Measurements from ENCODE around the gene HRH2.

The HRH2 gene

DNA sequence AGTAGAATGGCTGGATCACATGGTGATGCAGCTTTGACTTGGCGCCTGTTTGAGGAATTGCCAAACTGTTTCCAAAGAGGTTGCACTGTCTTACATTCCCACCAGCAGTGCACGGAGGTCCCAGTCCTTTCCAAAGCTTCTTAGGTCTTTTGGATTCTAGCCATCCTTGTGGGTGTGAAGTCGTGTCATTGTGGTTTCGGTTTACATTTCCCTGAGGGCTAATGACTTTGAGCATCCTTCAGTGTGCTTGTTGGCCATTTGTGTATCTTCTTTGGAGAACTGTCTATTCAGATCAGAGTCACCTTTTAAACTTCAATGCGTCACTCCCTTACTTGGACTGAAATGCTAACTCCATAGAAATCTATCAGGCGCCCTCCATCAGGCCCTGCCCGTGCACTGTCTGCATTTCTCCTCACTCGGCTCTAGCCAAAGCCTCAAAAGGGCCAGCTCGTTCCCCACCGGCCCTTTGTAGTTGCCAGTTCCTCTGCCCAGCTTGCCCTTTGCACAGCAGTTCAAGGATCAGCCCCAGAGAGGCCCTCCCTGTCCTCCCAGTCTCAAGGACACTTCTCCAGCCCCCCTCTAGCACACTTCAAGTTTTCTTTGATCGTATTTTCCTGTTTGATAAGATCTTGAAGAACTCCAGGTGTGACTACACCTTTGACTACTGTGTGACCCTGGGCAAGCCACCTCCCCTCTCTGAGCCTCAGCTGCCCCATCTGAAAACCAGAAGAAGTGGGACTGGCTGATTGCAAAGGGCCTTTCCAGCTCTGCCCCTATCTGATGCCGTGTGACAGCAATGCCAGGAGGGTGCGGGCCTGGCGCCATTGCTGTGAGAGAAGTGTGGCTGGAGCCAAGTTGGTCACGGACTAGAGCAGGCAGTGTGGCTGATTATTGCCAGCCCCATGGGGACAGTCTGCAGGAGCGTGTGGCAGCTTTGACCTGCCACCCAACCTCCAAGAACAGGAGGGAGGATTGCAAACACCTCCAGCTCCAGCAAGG lies 5.6 kb downstream of the HRH2 start:
- Histone ChIP-seq H3K9ac (ENCODE audit: low read length) (no peak overlapping the region), H3K79me2 (ENCODE audit: low read length) (no peaks in the 10 kb centered on the region), H3K27ac (ENCODE audit: low read length) (no peak overlapping the region), H3K4me2 (ENCODE audit: low read length) (no peak overlapping the region), H2AFZ (ENCODE audit: low read depth, low read length) (no peak overlapping the region), H3K36me3 (replicated peaks; ENCODE audit: low read depth, low read length) (no peaks in the 10 kb centered on the region), H3K9me3 (ENCODE audit: insufficient read depth, low read length) (no peaks in the 10 kb centered on the region), H3K4me1 (ENCODE audit: low read length) (no peaks in the 10 kb centered on the region), H3K27me3 (ENCODE audit: low read depth, low read length) (peaks cover 7% of the 10 kb centered on the region; the same call in 1 of the 2 replicates), H4K20me1 (ENCODE audit: insufficient read depth, low read length) (no peaks in the 10 kb centered on the region), H3K4me3 (ENCODE audit: low read length) (no peak overlapping the region)
- TF ChIP-seq EZH2phosphoT487 (IDR thresholded peaks at IDR 0.05; ENCODE audit: low read depth): no peak
- no peak for TF ChIP-seq CTCF (IDR thresholded peaks at IDR 0.05; ENCODE audit: low read depth, low read length)

GRCh38 chr5:175664723-175665122 lies 6.9 kb downstream of the HRH2 start:
- TF ChIP-seq CTCF (IDR thresholded peaks at IDR 0.05; ENCODE audit: low read depth, low read length): no peak
- no peak for TF ChIP-seq EZH2phosphoT487 (IDR thresholded peaks at IDR 0.05; ENCODE audit: low read depth)
- Histone ChIP-seq H3K9me3 (ENCODE audit: insufficient read depth, low read length) (no peaks in the 10 kb centered on the region), H3K27ac (ENCODE audit: low read length) (no peak overlapping the region), H2AFZ (ENCODE audit: low read depth, low read length) (no peak overlapping the region), H3K9ac (ENCODE audit: low read length) (no peak overlapping the region), H3K4me1 (ENCODE audit: low read length) (no peaks in the 10 kb centered on the region), H3K36me3 (replicated peaks; ENCODE audit: low read depth, low read length) (no peaks in the 10 kb centered on the region), H3K79me2 (ENCODE audit: low read length) (no peaks in the 10 kb centered on the region), H4K20me1 (ENCODE audit: insufficient read depth, low read length) (no peaks in the 10 kb centered on the region), H3K27me3 (ENCODE audit: low read depth, low read length) (peaks cover 7% of the 10 kb centered on the region; the same call in 1 of the 2 replicates), H3K4me3 (ENCODE audit: low read length) (no peak overlapping the region), H3K4me2 (ENCODE audit: low read length) (no peak overlapping the region)

- H3K27ac ChIP-seq (ENCODE audit: low read length): no peak overlapping the region
- H3K9me3 ChIP-seq (ENCODE audit: insufficient read depth, low read length): no peaks in the 10 kb centered on the region
- no peak overlapping the region for H3K9ac ChIP-seq (ENCODE audit: low read length)
- no peaks in the 10 kb centered on the region for H3K36me3 ChIP-seq (replicated peaks; ENCODE audit: low read depth, low read length)
- H4K20me1 ChIP-seq (ENCODE audit: insufficient read depth, low read length): no peaks in the 10 kb centered on the region
- H3K4me1 ChIP-seq (ENCODE audit: low read length): no peaks in the 10 kb centered on the region
- no peak overlapping the region for H2AFZ ChIP-seq (ENCODE audit: low read depth, low read length)
- TF ChIP-seq CTCF (IDR thresholded peaks at IDR 0.05; ENCODE audit: low read depth, low read length) (no peak), EZH2phosphoT487 (IDR thresholded peaks at IDR 0.05; ENCODE audit: low read depth) (no peak)
- H3K27me3 ChIP-seq (ENCODE audit: low read depth, low read length): peaks cover 9% of the 10 kb centered on the region; the same call in 1 of the 2 replicates
- no peaks in the 10 kb centered on the region for H3K79me2 ChIP-seq (ENCODE audit: low read length)
- H3K4me2 ChIP-seq (ENCODE audit: low read length): no peak overlapping the region
- H3K4me3 ChIP-seq (ENCODE audit: low read length): no peak overlapping the region
Measured at GRCh38 chr5:175666216-175666615, 8.3 kb downstream of the HRH2 start.

DNA sequence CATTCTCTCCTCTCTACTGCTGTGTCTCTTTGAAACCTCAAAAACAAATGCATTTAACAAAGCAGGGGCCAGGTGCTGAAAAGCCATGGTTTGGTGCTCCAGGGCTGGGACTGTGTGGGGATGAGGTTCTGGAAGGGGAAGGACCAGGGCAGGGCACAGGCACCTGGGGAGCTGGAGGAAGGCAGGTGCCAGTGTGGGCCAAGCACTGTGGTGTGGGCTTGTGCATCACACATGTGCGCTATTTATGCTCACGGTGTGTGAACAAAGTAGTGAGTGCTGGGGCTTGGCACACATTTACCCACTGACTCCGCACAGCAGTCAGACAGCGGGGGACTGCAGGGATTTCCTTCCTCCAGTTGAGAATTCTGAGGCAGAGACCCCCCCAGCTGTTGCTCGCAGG lies 10.1 kb downstream of the HRH2 start:
- TF ChIP-seq EZH2phosphoT487 (IDR thresholded peaks at IDR 0.05; ENCODE audit: low read depth): no peak
- TF ChIP-seq CTCF (IDR thresholded peaks at IDR 0.05; ENCODE audit: low read depth, low read length): no peak
- Histone ChIP-seq H3K9me3 (ENCODE audit: insufficient read depth, low read length) (no peaks in the 10 kb centered on the region), H4K20me1 (ENCODE audit: insufficient read depth, low read length) (no peaks in the 10 kb centered on the region), H2AFZ (ENCODE audit: low read depth, low read length) (no peak overlapping the region), H3K4me2 (ENCODE audit: low read length) (no peak overlapping the region), H3K9ac (ENCODE audit: low read length) (no peak overlapping the region), H3K79me2 (ENCODE audit: low read length) (no peaks in the 10 kb centered on the region), H3K4me1 (ENCODE audit: low read length) (no peaks in the 10 kb centered on the region), H3K4me3 (ENCODE audit: low read length) (no peak overlapping the region), H3K27ac (ENCODE audit: low read length) (no peak overlapping the region), H3K27me3 (ENCODE audit: low read depth, low read length) (peaks cover 14% of the 10 kb centered on the region; the same call in 1 of the 2 replicates), H3K36me3 (replicated peaks; ENCODE audit: low read depth, low read length) (no peaks in the 10 kb centered on the region)
